ENCODE measurements around the gene CCDC17. TPM values are rescaled to one million over a fixed set of nuclear protein-coding genes. Genes with fewer than 3 reads are reported as not detected.

Gene CCDC17
- total and polyA plus RNA-seq, 2 experiments from 2014 or later = 0.57 to 2.2 TPM

Small RNAs within 50 kb of the gene (small RNA-seq; reads per million reads assigned to genes)
- gene AL355480.1 (ENCODE audit: low replicate concordance) (not detected), gene AL355480.2 (ENCODE audit: low replicate concordance) (not detected), gene AL355480.3 (ENCODE audit: low replicate concordance) (not detected), gene AL355480.4 (ENCODE audit: low replicate concordance) (not detected)

Other genes starting within 250 kb of the CCDC17 start
- gene TESK2, start 132.9 kb downstream of the CCDC17 start, total RNA-seq (2014; rRNA removed; shearing (Covaris generic)) = 11.4 and 14.0 TPM in 2 replicates
- gene TESK2, start 132.9 kb downstream of the CCDC17 start, polyA plus RNA-seq (2016; fragmentation: Nextera tagmentation; extraction: Ambion mirVana) = 5.2 and 6.0 TPM in 2 replicates
- 1.2 and 1.6 TPM in 2 replicates for gene CCDC163, start 124.0 kb downstream of the CCDC17 start, total RNA-seq (2014; rRNA removed; shearing (Covaris generic))
- gene CCDC163, start 124.0 kb downstream of the CCDC17 start, polyA plus RNA-seq (2016; fragmentation: Nextera tagmentation; extraction: Ambion mirVana) = 4.5 and 4.6 TPM in 2 replicates
- gene MMACHC, start 123.8 kb downstream of the CCDC17 start, total RNA-seq (2014; rRNA removed; shearing (Covaris generic)) = 3.0 and 3.7 TPM in 2 replicates
- gene MMACHC, start 123.8 kb downstream of the CCDC17 start, polyA plus RNA-seq (2016; fragmentation: Nextera tagmentation; extraction: Ambion mirVana) = 4.6 and 4.9 TPM in 2 replicates
- 1,070 and 1,109 TPM in 2 replicates for gene PRDX1, start 102.2 kb downstream of the CCDC17 start, total RNA-seq (2014; rRNA removed; shearing (Covaris generic))
- gene PRDX1, start 102.2 kb downstream of the CCDC17 start, polyA plus RNA-seq (2016; fragmentation: Nextera tagmentation; extraction: Ambion mirVana) = 2,149 and 2,351 TPM in 2 replicates
- gene AKR1A1, start 73.2 kb downstream of the CCDC17 start, total RNA-seq (2014; rRNA removed; shearing (Covaris generic)) = 172 and 186 TPM in 2 replicates
- gene AKR1A1, start 73.2 kb downstream of the CCDC17 start, polyA plus RNA-seq (2016; fragmentation: Nextera tagmentation; extraction: Ambion mirVana) = 275 and 293 TPM in 2 replicates
- gene NASP, start 40.0 kb downstream of the CCDC17 start, total RNA-seq (2014; rRNA removed; shearing (Covaris generic)) = 254 and 294 TPM in 2 replicates
- gene NASP, start 40.0 kb downstream of the CCDC17 start, polyA plus RNA-seq (2016; fragmentation: Nextera tagmentation; extraction: Ambion mirVana) = 1,008 and 1,039 TPM in 2 replicates
- gene GPBP1L1, start 62.5 kb upstream of the CCDC17 start, total RNA-seq (2014; rRNA removed; shearing (Covaris generic)) = 117 and 134 TPM in 2 replicates
- gene GPBP1L1, start 62.5 kb upstream of the CCDC17 start, polyA plus RNA-seq (2016; fragmentation: Nextera tagmentation; extraction: Ambion mirVana) = 61.7 and 63.2 TPM in 2 replicates
- gene TMEM69, start 64.1 kb upstream of the CCDC17 start, total RNA-seq (2014; rRNA removed; shearing (Covaris generic)) = 45.8 and 59.7 TPM in 2 replicates
- 38.8 and 62.4 TPM in 2 replicates for gene TMEM69, start 64.1 kb upstream of the CCDC17 start, polyA plus RNA-seq (2016; fragmentation: Nextera tagmentation; extraction: Ambion mirVana)
- 1.8 and 3.7 TPM in 2 replicates for gene IPP, start 126.6 kb upstream of the CCDC17 start, total RNA-seq (2014; rRNA removed; shearing (Covaris generic))
- gene IPP, start 126.6 kb upstream of the CCDC17 start, polyA plus RNA-seq (2016; fragmentation: Nextera tagmentation; extraction: Ambion mirVana) = 2.8 and 4.6 TPM in 2 replicates
- 20.7 and 57.7 TPM in 2 replicates for gene MAST2, start 179.6 kb upstream of the CCDC17 start, total RNA-seq (2014; rRNA removed; shearing (Covaris generic))
- 9.3 and 11.5 TPM in 2 replicates for gene MAST2, start 179.6 kb upstream of the CCDC17 start, polyA plus RNA-seq (2016; fragmentation: Nextera tagmentation; extraction: Ambion mirVana)

Data from GM23338 (cell line).